Stimulated activated naive CD8-positive, alpha-beta T cell treated with anti-CD3 and anti-CD28 coated beads, Interleukin-15, Interleukin-2, amounts not matched to agents 100 U/mL and 50 U/mL, for 24 hours (primary cell): ENCODE results near the gene COG2.
"Not testable (repeated sequence)": the region's sequence is repeated elsewhere in the genome, so short reads cannot be mapped to it uniquely, and the experiment has no call there.

Source experiments
- ATAC-seq: fragments of 150-1000 bp; cut with Tn5 transposase; one replicate; pipeline ENCODE4 v1.10.0; 2021
- DNase-seq: peaks from one replicate; pipeline ENCODE4 v3.0.0; 2021

The COG2 gene

GRCh38 chr1:230679192-230679591 lies 36.9 kb downstream of the COG2 start:
- ATAC-seq (no peak), DNase-seq (no peak)

GRCh38 chr1:230679825-230680224 lies 37.5 kb downstream of the COG2 start:
- no peak for DNase-seq
- no peak for ATAC-seq

- ATAC-seq: no peak
- no peak for DNase-seq
Observed at GRCh38 chr1:230680300-230681025, 38.2 kb downstream of the COG2 start.

- ATAC-seq: peak; percentile 52
- no peak for DNase-seq
Observed at GRCh38 chr1:230681599-230681998, 39.3 kb downstream of the COG2 start.

GRCh38 chr1:230682274-230682673 lies 40.0 kb downstream of the COG2 start:
- ATAC-seq: no peak
- no peak for DNase-seq

GRCh38 chr1:230682882-230683610 lies 40.8 kb downstream of the COG2 start:
- DNase-seq: no peak

GRCh38 chr1:230684146-230684545 lies 41.9 kb downstream of the COG2 start:
- DNase-seq (no peak), ATAC-seq (no peak)

More at GRCh38 chr1:230682882-230683610, 40.8 kb downstream of the COG2 start:
- ATAC-seq: no peak

GRCh38 chr1:230684998-230685397 lies 42.7 kb downstream of the COG2 start:
- ATAC-seq: no peak
- no peak for DNase-seq

GRCh38 chr1:230686747-230687146 lies 44.5 kb downstream of the COG2 start:
- DNase-seq (no peak), ATAC-seq (no peak)

- ATAC-seq: no peak
- no peak for DNase-seq
Observed at GRCh38 chr1:230690101-230690500, 47.8 kb downstream of the COG2 start.

- no peak for ATAC-seq
- no peak for DNase-seq
Observed at GRCh38 chr1:230691615-230692014, 49.3 kb downstream of the COG2 start.

- ATAC-seq: no peak
- DNase-seq: no peak
Observed at GRCh38 chr1:230693221-230693620, 50.9 kb downstream of the COG2 start.

- no peak for ATAC-seq
- DNase-seq: no peak
Observed at GRCh38 chr1:230693777-230694176, 51.5 kb downstream of the COG2 start.

- peak; percentile 28 for ATAC-seq
Observed at GRCh38 chr1:230694464-230694863, 52.2 kb downstream of the COG2 start.

GRCh38 chr1:230694991-230695390 lies 52.7 kb downstream of the COG2 start:
- DNase-seq (no peak), ATAC-seq (no peak)

More at GRCh38 chr1:230694464-230694863, 52.2 kb downstream of the COG2 start:
- DNase-seq: no peak

- no peak for DNase-seq
- no peak for ATAC-seq
Observed at GRCh38 chr1:230696218-230696617, 53.9 kb downstream of the COG2 start.

GRCh38 chr1:230696722-230697437 lies 54.6 kb downstream of the COG2 start:
- ATAC-seq (no peak), DNase-seq (no peak)

GRCh38 chr1:230698130-230698529 lies 55.8 kb downstream of the COG2 start:
- ATAC-seq: no peak

GRCh38 chr1:230698964-230699363 lies 56.7 kb downstream of the COG2 start:
- not testable (repeated sequence) for DNase-seq, ATAC-seq

More at GRCh38 chr1:230698130-230698529, 55.8 kb downstream of the COG2 start:
- no peak for DNase-seq

- no peak for ATAC-seq
- no peak for DNase-seq
Observed at GRCh38 chr1:230699716-230700115, 57.4 kb downstream of the COG2 start.

- DNase-seq (no peak), ATAC-seq (no peak)
Observed at GRCh38 chr1:230700132-230700531, 57.9 kb downstream of the COG2 start.

- DNase-seq (no peak), ATAC-seq (no peak)
Observed at GRCh38 chr1:230701434-230701833, 59.2 kb downstream of the COG2 start.
